Panc1 (cell line): Measurements from ENCODE around the gene SLC31A2.
"Not testable (repeated sequence)": the region's sequence is repeated elsewhere in the genome, so short reads cannot be mapped to it uniquely, and the experiment has no call there.

Source experiments
- POLR2AphosphoS5 ChIP-seq: IDR thresholded peaks from 2 replicates; pipeline ENCODE4 v1.6.1; 2012; ENCODE audit warnings: mild to moderate bottlenecking, low read depth, low read length, moderate library complexity
- TF ChIP-seq, protein P1 (sequence below): fragments of 450-650 bp; IDR thresholded peaks from 2 replicates; pipeline ENCODE4 v1.5.1; 2017; ENCODE audit warnings: mild to moderate bottlenecking

DNA sequence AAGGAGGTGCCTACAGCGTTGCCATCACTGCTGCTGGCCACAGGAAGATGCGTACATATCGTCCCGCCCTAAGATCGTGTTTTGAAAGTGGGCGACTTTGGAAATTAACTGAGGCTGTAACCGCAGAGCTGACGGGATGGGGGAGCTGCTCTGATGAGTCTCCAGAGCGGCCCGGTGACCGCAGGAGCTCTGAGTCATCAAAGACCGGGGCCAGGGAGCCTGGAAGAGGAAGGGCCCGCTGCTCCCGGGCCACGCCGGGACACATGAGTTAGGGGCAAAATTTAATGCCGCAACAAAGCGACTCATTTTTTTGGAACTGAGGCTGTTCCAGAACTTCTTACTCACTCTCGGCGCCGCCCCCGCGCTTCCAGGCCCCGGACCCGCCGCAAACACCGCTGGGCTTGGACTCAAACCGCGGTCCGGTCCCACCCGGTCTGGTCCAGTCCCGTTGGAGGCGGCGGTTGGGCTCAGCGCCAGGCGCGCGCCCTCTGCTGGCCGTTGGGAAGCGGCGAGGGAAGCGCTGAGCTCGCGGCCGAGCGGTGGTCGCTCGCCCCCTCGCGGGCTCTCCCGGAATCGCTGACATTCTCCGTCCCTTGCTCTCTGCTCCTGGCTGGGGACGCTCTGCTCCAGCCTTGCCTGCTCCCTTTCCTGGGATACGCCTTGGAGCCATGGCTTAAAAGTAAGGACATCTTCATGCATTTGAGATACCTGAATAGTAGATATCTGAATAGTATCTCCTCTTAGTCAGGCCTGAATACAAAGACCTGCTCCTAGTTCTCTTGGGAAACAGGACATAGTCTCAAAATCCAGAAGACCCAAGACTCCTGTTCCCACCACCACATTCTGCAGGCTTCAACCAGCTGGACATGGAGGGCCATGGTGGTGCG, 39.5 kb upstream of the SLC31A2 start:
- TF ChIP-seq, protein P1, sequence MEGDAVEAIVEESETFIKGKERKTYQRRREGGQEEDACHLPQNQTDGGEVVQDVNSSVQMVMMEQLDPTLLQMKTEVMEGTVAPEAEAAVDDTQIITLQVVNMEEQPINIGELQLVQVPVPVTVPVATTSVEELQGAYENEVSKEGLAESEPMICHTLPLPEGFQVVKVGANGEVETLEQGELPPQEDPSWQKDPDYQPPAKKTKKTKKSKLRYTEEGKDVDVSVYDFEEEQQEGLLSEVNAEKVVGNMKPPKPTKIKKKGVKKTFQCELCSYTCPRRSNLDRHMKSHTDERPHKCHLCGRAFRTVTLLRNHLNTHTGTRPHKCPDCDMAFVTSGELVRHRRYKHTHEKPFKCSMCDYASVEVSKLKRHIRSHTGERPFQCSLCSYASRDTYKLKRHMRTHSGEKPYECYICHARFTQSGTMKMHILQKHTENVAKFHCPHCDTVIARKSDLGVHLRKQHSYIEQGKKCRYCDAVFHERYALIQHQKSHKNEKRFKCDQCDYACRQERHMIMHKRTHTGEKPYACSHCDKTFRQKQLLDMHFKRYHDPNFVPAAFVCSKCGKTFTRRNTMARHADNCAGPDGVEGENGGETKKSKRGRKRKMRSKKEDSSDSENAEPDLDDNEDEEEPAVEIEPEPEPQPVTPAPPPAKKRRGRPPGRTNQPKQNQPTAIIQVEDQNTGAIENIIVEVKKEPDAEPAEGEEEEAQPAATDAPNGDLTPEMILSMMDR, result peak; percentile 93
- TF ChIP-seq POLR2AphosphoS5, result not testable (repeated sequence)
